Right atrium auricular region (tissue), 2 donors: ENCODE results near the gene TFG. TPM values are rescaled to one million over a fixed set of nuclear protein-coding genes. Genes with fewer than 3 reads are reported as not detected.

ENCODE experiments used
- DNase-seq: peaks from one replicate; pipeline ENCODE4 v3.0.0-alpha.2; 2019; ENCODE audit warnings: low spot score
- H3K27ac ChIP-seq, 2 donors: fragments of 200-600 bp; sonication (generic); 1 replicate in 1 of 2; 2 replicates in 1 of 2; pipeline ENCODE4 v1.5.1; 2016 to 2019
- H3K27me3 ChIP-seq, 2 donors: fragments of 200-600 bp; sonication (generic); one replicate each; pipeline versions ENCODE4 v1.5.1 to v1.6.0; 2017 to 2019
- H3K36me3 ChIP-seq: fragments of 200-600 bp; sonication (generic); one replicate; pipeline ENCODE4 v1.5.1; 2016
- H3K4me1 ChIP-seq, 2 donors: fragments of 200-600 bp; sonication (generic); one replicate each; pipeline versions ENCODE4 v1.5.1 to v1.6.0; 2017 to 2019
- H3K4me3 ChIP-seq, 2 donors: fragments of 200-600 bp; sonication (generic); 1 replicate in 1 of 2; 2 replicates in 1 of 2; pipeline ENCODE4 v1.5.1; 2017 to 2019; ENCODE audit warnings: mild to moderate bottlenecking in 1 of 2, moderate library complexity in 1 of 2
- H3K9me3 ChIP-seq, 2 donors: fragments of 200-600 bp; sonication (generic); one replicate each; pipeline ENCODE4 v1.5.1; 2019
- total RNA-seq, 2 donors: library from RNA; depleted of rRNA; stranded (reverse); fragments of >200 nt; gene quantifications; one replicate each; pipeline ENCODE4 v1.1.0, GENCODE V29; 2016
- TF ChIP-seq, protein P1 (sequence below), 2 donors: fragments of 200-600 bp; sonication (generic); IDR thresholded peaks; one replicate each; pipeline ENCODE4 v1.5.1; 2019; ENCODE audit warnings: antibody characterized with exemption in 2 of 2

The TFG gene
- total RNA-seq, 2 donors from 2014 or later, result 79.1 to 111 TPM

GRCh38 chr3:100710261-100710968, 1.1 kb downstream of the TFG start:
- Histone ChIP-seq H3K4me3 (peak overlapping the region; percentile 86 to 89), H3K36me3 (peaks cover 20% of the 10 kb centered on the region), H3K9me3 (no peaks in the 10 kb centered on the region), H3K27ac (peak overlapping the region; percentile 95 to 99), H3K27me3 (no peaks in the 10 kb centered on the region), H3K4me1 (peaks cover 0 to 42% of the 10 kb centered on the region in 2 donors)
- TF ChIP-seq, protein P1, sequence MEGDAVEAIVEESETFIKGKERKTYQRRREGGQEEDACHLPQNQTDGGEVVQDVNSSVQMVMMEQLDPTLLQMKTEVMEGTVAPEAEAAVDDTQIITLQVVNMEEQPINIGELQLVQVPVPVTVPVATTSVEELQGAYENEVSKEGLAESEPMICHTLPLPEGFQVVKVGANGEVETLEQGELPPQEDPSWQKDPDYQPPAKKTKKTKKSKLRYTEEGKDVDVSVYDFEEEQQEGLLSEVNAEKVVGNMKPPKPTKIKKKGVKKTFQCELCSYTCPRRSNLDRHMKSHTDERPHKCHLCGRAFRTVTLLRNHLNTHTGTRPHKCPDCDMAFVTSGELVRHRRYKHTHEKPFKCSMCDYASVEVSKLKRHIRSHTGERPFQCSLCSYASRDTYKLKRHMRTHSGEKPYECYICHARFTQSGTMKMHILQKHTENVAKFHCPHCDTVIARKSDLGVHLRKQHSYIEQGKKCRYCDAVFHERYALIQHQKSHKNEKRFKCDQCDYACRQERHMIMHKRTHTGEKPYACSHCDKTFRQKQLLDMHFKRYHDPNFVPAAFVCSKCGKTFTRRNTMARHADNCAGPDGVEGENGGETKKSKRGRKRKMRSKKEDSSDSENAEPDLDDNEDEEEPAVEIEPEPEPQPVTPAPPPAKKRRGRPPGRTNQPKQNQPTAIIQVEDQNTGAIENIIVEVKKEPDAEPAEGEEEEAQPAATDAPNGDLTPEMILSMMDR (IDR thresholded peaks at IDR 0.05), result peak in 1 of 2 donors; percentile 12
- DNase-seq, result no peak

- TF ChIP-seq, protein P1 (IDR thresholded peaks at IDR 0.05), result no peak
- H3K9me3 ChIP-seq, result no peaks in the 10 kb centered on the region
- H3K27me3 ChIP-seq, result no peaks in the 10 kb centered on the region
- no peak overlapping the region for H3K27ac ChIP-seq
- DNase-seq, result no peak
- H3K4me3 ChIP-seq, result no peak overlapping the region
- H3K36me3 ChIP-seq, result peaks cover 38% of the 10 kb centered on the region
- H3K4me1 ChIP-seq, result peaks cover 0 to 51% of the 10 kb centered on the region in 2 donors
Measured at GRCh38 chr3:100715176-100715575, 5.9 kb downstream of the TFG start.

DNA sequence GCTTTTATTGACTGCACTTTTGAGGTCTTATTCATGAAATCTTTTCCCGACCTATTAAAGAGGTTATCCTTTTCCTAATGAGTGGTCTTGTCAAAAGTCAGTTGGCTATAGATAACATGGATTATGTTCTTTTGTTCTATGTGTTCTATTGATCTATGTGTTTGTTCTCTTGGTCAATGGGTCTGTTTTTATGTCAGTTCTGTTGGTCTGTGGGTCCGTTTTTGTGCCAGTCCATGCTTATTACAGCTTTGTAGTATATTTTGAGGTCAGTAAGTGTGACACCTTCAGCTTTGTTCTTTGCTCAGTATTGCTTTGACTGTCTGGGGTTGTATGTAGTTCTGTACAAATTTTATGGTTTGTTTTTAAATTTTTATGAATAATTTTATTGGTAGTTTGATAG, 7.8 kb downstream of the TFG start:
- TF ChIP-seq, protein P1 (IDR thresholded peaks at IDR 0.05), result no peak
- Histone ChIP-seq H3K27ac (no peak overlapping the region), H3K36me3 (peaks cover 53% of the 10 kb centered on the region), H3K9me3 (no peaks in the 10 kb centered on the region), H3K27me3 (no peaks in the 10 kb centered on the region), H3K4me3 (no peak overlapping the region), H3K4me1 (peaks cover 0 to 32% of the 10 kb centered on the region in 2 donors)
- no peak for DNase-seq

GRCh38 chr3:100717637-100718487, 8.6 kb downstream of the TFG start:
- H3K9me3 ChIP-seq, result no peaks in the 10 kb centered on the region
- TF ChIP-seq, protein P1 (IDR thresholded peaks at IDR 0.05), result no peak
- no peak for DNase-seq
- peaks cover 61% of the 10 kb centered on the region for H3K36me3 ChIP-seq
- no peaks in the 10 kb centered on the region for H3K27me3 ChIP-seq
- H3K4me1 ChIP-seq, result peaks cover 0 to 24% of the 10 kb centered on the region in 2 donors
- H3K4me3 ChIP-seq, result no peak overlapping the region
- no peak overlapping the region for H3K27ac ChIP-seq

DNA sequence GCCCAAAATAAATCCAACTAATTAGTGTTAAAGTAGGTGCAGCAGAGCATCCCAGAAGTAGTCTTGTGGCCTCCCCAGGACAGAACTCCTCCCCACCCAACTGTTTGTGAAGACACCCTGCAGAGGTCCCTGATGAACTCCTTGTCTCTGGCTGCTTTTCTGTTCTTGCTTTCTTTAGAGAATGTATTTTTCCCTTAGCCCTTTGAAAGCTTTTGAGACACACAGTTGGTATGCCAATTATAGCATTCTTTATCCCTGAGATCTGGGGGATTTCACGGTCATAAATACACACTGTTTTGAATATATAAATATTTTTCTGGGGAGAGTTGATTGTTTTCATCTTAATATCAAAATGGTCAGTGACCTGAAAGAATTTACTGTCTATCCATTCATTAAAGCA, 9.8 kb downstream of the TFG start:
- Histone ChIP-seq H3K4me1 (peaks cover 0 to 19% of the 10 kb centered on the region in 2 donors), H3K27ac (no peak overlapping the region), H3K36me3 (peaks cover 54% of the 10 kb centered on the region), H3K27me3 (no peaks in the 10 kb centered on the region), H3K9me3 (no peaks in the 10 kb centered on the region), H3K4me3 (no peak overlapping the region)
- TF ChIP-seq, protein P1 (IDR thresholded peaks at IDR 0.05), result no peak
- no peak for DNase-seq
